HepG2 (cell line): ENCODE data around the gene TMEM108. TPM values are rescaled to one million over a fixed set of nuclear protein-coding genes. Genes with fewer than 3 reads are reported as not detected.

Experiments
- ATAC-seq: fragments of 200-7000 bp; cut with Tn5 transposase; 3 replicates; pipeline ENCODE4 v1.9.1; 2020; ENCODE audit warnings: mild to moderate bottlenecking, moderate library complexity
- BruUV-seq: library from RNA; stranded (reverse); fragments of 400-500 nt; replicated peaks from 2 replicates; lab custom pipeline; 2021; lab: Mats Ljungman, UMichigan
- CTCF ChIA-PET: fragments of 300-600 bp; formaldehyde crosslinking; extraction: SDS; loops from one replicate; lab custom pipeline; 2021; ENCODE audit warnings: low total read pairs, inconsistent platforms, low intra/inter-chr PET ratio; lab: Yijun Ruan, JAX
- POLR2A ChIA-PET: fragments of 350-600 bp; sonication (Branson Sonifier 250); formaldehyde crosslinking; loops from one replicate; lab custom pipeline; 2020; ENCODE audit warnings: antibody characterized with exemption, inconsistent platforms; lab: Yijun Ruan, JAX
- DNase-seq: peaks from one replicate; pipeline ENCODE4 v3.0.0-alpha.2; 2015; ENCODE audit warnings: low spot score
- FAIRE-seq: peaks from 3 replicates; lab custom pipeline; 2011; peaks lifted over from hg19 to GRCh38; lab: Jason Lieb, UNC
- H2AFZ ChIP-seq: one replicate; pipeline ENCODE4 v1.6.1; 2011; ENCODE audit warnings: low read length, inconsistent platforms
- H3K27ac ChIP-seq: fragments of 300-600 bp; 3 replicates; pipeline ENCODE4 v1.8.0; 2011; ENCODE audit warnings: mixed run types, mild to moderate bottlenecking, mixed read lengths, low read length, inconsistent platforms; ENCODE audit not compliant: insufficient read depth; ENCODE audit errors: extremely low read length
- H3K27me3 ChIP-seq, 2 experiments: fragments of 200-600 bp in 1 of 2; 2 replicates in 1 of 2; 3 replicates in 1 of 2; pipeline versions ENCODE4 v1.6.0 to v1.8.0; 2011; ENCODE audit warnings: low read length in 2 of 2, mild to moderate bottlenecking in 2 of 2, moderate library complexity in 2 of 2, inconsistent platforms in 1 of 2; ENCODE audit not compliant: insufficient read depth in 2 of 2, control insufficient read depth in 1 of 2
- H3K36me3 ChIP-seq, 2 experiments: fragments of 200-600 bp in 1 of 2; replicated peaks in 1 of 2; 2 replicates in 1 of 2; 3 replicates in 1 of 2; pipeline versions ENCODE4 v1.5.1 to v1.8.0; 2011; ENCODE audit warnings: low read length in 2 of 2, inconsistent platforms in 1 of 2; ENCODE audit not compliant: insufficient read depth in 2 of 2, control insufficient read depth in 1 of 2
- H3K4me1 ChIP-seq: 2 replicates; pipeline ENCODE4 v1.5.1; 2012; ENCODE audit warnings: low read length, inconsistent platforms; ENCODE audit not compliant: insufficient read depth
- H3K4me2 ChIP-seq: 2 replicates; pipeline ENCODE4 v1.6.0; 2011; ENCODE audit warnings: low read depth, low read length, inconsistent platforms
- H3K4me3 ChIP-seq, 3 experiments: fragments of 200-600 bp in 1 of 3; sonication (generic), shearing (Covaris generic) in 1 of 3; replicated peaks in 1 of 3; 2 replicates each; pipeline ENCODE4 v1.5.1; 2011 to 2016; ENCODE audit warnings: low read length in 3 of 3, inconsistent platforms in 2 of 3, low read depth in 2 of 3, mild to moderate bottlenecking in 2 of 3, control low read depth in 1 of 3, mixed read lengths in 1 of 3; ENCODE audit not compliant: insufficient read depth in 1 of 3
- H3K79me2 ChIP-seq: one replicate; pipeline ENCODE4 v1.6.1; 2011; ENCODE audit warnings: low read length, inconsistent platforms; ENCODE audit not compliant: insufficient read depth
- H3K9ac ChIP-seq: 2 replicates; pipeline ENCODE4 v1.6.0; 2011; ENCODE audit warnings: mild to moderate bottlenecking, low read depth, low read length, inconsistent platforms; ENCODE audit not compliant: insufficient read depth
- H3K9me3 ChIP-seq: 2 replicates; pipeline ENCODE4 v1.5.1; 2012; ENCODE audit warnings: mild to moderate bottlenecking, low read length
- H4K20me1 ChIP-seq: 2 replicates; pipeline ENCODE4 v1.6.0; 2011; ENCODE audit warnings: inconsistent platforms, mild to moderate bottlenecking, low read length, moderate library complexity; ENCODE audit not compliant: insufficient read depth
- DNMT1 ChIP-seq: sonication (generic); formaldehyde crosslinking; IDR thresholded peaks from 2 replicates; pipeline ENCODE4 v1.5.1; 2020; ENCODE audit warnings: mild to moderate bottlenecking, missing genetic modification reagents
- JUND ChIP-seq: sonication (generic); formaldehyde crosslinking; IDR thresholded peaks from 2 replicates; pipeline ENCODE4 v1.8.0; 2022; ENCODE audit warnings: mild to moderate bottlenecking, missing genetic modification reagents
- MEIS2 ChIP-seq: sonication (generic); formaldehyde crosslinking; IDR thresholded peaks from 2 replicates; pipeline ENCODE4 v1.9.0; 2021; ENCODE audit warnings: mild to moderate bottlenecking, missing genetic modification reagents
- PAF1 ChIP-seq: IDR thresholded peaks from 2 replicates; pipeline ENCODE4 v1.6.1; 2016; ENCODE audit warnings: missing genetic modification reagents, missing compliant biosample characterization
- POGZ ChIP-seq: sonication (generic); formaldehyde crosslinking; IDR thresholded peaks from 2 replicates; pipeline ENCODE4 v1.4.0; 2020; ENCODE audit warnings: mild to moderate bottlenecking, missing genetic modification reagents
- POLR2AphosphoS5 ChIP-seq: IDR thresholded peaks from 2 replicates; pipeline ENCODE4 v1.6.1; 2012; ENCODE audit warnings: low read depth, low read length
- SMAD1 ChIP-seq: sonication (generic); formaldehyde crosslinking; IDR thresholded peaks from 2 replicates; pipeline ENCODE4 v1.4.0; 2020; ENCODE audit warnings: missing genetic modification reagents, low read depth, mild to moderate bottlenecking, borderline replicate concordance
- TCF12 ChIP-seq, 2 experiments: fragments of 450-650 bp in 1 of 2; sonication (generic) in 1 of 2; formaldehyde crosslinking in 1 of 2; IDR thresholded peaks; 2 replicates each; pipeline versions ENCODE4 v1.6.1 to v1.8.0; 2017 to 2022; ENCODE audit warnings: antibody characterized with exemption in 1 of 2, mild to moderate bottlenecking in 1 of 2, missing genetic modification reagents in 1 of 2, moderate library complexity in 1 of 2
- ZNF256 ChIP-seq: sonication (generic); formaldehyde crosslinking; conservative IDR thresholded peaks from 2 replicates; pipeline ENCODE4 v1.4.0; 2020; ENCODE audit warnings: missing genetic modification reagents
- ZSCAN12 ChIP-seq: sonication (generic); formaldehyde crosslinking; IDR thresholded peaks from 2 replicates; pipeline ENCODE4 v1.9.0; 2021; ENCODE audit warnings: mild to moderate bottlenecking, missing genetic modification reagents
- WGBS: methylation state at CpG from one replicate; pipeline ENCODE4 v1.1.6; 2017; ENCODE audit warnings: low lambda C conversion rate; 5-methylcytosine and 5-hydroxymethylcytosine counted together
- in situ Hi-C: cut with HindIII; loops from 2 replicates; pipeline ENCODE4 v1.10.0; 2017; ENCODE audit warnings: low pct_unique_long_range_greater_than_20kb; ENCODE audit not compliant: extremely low pct_ligation_motif_present
- intact Hi-C: fragments of 100-400 bp; cut with micrococcal nuclease; formaldehyde crosslinking; loops from one replicate; pipeline ENCODE4 v1.10.0; 2022; ENCODE audit not compliant: unreplicated experiment
- polyA plus RNA-seq, 8 experiments: library from polyadenylated mRNA; depleted of rRNA in 3 of 8; stranded (reverse) in 7 of 8; unstranded in 1 of 8; fragments of >200 nt; fragmentation: Illumina TruSeq in 4 of 8; extraction: Trizol in 4 of 8; gene quantifications; 2 replicates each; pipeline versions ENCODE4 v1.2.1 to v1.2.3, GENCODE V29; 2011 to 2016; ENCODE audit warnings: low read depth in 4 of 8, missing spikeins in 1 of 8, mixed read lengths in 1 of 8; ENCODE audit not compliant: insufficient read depth in 1 of 8
- total RNA-seq, 5 experiments: library from RNA; depleted of rRNA; stranded (reverse); fragments of >200 nt; fragmentation: Illumina TruSeq; extraction: Trizol; gene quantifications; 2 replicates each; pipeline ENCODE4 v1.2.3, GENCODE V29; 2016; ENCODE audit warnings: low read depth in 1 of 5
- TF ChIP-seq, protein P1 (sequence below): sonication (generic); formaldehyde crosslinking; IDR thresholded peaks from 2 replicates; pipeline ENCODE4 v1.8.1; 2023; ENCODE audit warnings: mild to moderate bottlenecking, inconsistent platforms, moderate library complexity, missing genetic modification reagents, borderline replicate concordance
- TF ChIP-seq, protein P2 (sequence below): sonication (generic); formaldehyde crosslinking; IDR thresholded peaks from 2 replicates; pipeline ENCODE4 v1.4.0; 2020; ENCODE audit warnings: missing genetic modification reagents
- TF ChIP-seq, protein P3 (sequence below): sonication (generic); formaldehyde crosslinking; IDR thresholded peaks from 2 replicates; pipeline ENCODE4 v1.5.0; 2020; ENCODE audit warnings: mild to moderate bottlenecking, missing genetic modification reagents, borderline replicate concordance

Gene TMEM108
- total and polyA plus RNA-seq, 2 of the 13 experiments (the other 11 are each of a cell fraction or from before 2014, with no cell fraction given) = not detected

DNA sequence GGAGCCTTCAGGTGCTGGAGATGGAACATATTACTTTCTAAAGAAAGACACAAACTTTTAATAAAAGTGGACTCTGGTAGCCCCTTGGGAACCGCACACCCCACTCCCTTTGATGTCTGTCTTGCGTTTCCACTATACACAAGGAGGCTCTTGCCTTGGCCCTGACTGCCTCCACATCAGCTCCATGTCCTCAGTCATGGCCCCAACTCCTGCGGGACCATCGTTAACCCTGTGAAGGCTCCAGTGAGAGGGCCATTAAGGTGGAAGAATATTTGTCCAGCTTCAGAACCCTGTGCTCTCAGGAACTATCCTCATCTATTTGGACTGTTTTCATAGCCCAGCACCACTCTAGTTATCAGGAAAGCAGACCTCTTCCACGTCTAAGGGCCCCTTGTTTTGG lies 345.6 kb downstream of the TMEM108 start:
- BruUV-seq = no TSS peak
- Histone ChIP-seq H3K4me3 (no peak overlapping the region), H3K4me2 (no peak overlapping the region), H2AFZ (no peak overlapping the region), H3K79me2 (no peaks in the 10 kb centered on the region), H3K27ac (no peak overlapping the region), H3K9ac (no peak overlapping the region)
- whole genome bisulfite sequencing = 22% methylated on average over 5 of the region's 5 CpGs
- CTCF ChIA-PET = interaction anchor here (1.8 to 1.9 kb wide), 2 partner anchors 342 to 653 kb away, joined by 12 to 17 read pairs; no protein-coding TSS in a partner anchor
- no peak for ATAC-seq
- intact Hi-C loops = loop anchor here (1.0 to 5.0 kb wide), 4 partner anchors 216 to 652 kb away; no protein-coding TSS in a partner anchor
- TF ChIP-seq ZSCAN12 (CRISPR knock-in tag) (no peak), ZNF256 (CRISPR knock-in tag) (no peak), DNMT1 (no peak), SMAD1 (no peak), PAF1 (CRISPR knock-in tag) (no peak), TCF12 (IDR thresholded peaks at IDR 0.05) (no peak), TCF12 (CRISPR knock-in tag; IDR thresholded peaks at IDR 0.05) (no peak), POGZ (CRISPR knock-in tag) (no peak), POLR2AphosphoS5 (no peak), MEIS2 (CRISPR knock-in tag) (no peak), JUND (CRISPR knock-in tag) (no peak)
- TF ChIP-seq, protein P1, sequence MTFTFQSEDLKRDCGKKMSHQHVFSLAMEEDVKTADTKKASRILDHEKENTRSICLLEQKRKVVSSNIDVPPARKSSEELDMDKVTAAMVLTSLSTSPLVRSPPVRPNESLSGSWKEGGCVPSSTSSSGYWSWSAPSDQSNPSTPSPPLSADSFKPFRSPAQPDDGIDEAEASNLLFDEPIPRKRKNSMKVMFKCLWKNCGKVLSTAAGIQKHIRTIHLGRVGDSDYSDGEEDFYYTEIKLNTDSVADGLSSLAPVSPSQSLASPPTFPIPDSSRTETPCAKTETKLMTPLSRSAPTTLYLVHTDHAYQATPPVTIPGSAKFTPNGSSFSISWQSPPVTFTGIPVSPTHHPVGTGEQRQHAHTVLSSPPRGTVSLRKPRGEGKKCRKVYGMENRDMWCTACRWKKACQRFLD = no peak
- TF ChIP-seq, protein P2, sequence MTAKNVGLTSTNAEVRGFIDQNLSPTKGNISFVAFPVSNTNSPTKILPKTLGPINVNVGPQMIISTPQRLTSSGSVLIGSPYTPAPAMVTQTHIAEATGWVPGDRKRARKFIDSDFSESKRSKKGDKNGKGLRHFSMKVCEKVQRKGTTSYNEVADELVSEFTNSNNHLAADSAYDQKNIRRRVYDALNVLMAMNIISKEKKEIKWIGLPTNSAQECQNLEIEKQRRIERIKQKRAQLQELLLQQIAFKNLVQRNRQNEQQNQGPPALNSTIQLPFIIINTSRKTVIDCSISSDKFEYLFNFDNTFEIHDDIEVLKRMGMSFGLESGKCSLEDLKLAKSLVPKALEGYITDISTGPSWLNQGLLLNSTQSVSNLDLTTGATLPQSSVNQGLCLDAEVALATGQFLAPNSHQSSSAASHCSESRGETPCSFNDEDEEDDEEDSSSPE = no peak
- TF ChIP-seq, protein P3, sequence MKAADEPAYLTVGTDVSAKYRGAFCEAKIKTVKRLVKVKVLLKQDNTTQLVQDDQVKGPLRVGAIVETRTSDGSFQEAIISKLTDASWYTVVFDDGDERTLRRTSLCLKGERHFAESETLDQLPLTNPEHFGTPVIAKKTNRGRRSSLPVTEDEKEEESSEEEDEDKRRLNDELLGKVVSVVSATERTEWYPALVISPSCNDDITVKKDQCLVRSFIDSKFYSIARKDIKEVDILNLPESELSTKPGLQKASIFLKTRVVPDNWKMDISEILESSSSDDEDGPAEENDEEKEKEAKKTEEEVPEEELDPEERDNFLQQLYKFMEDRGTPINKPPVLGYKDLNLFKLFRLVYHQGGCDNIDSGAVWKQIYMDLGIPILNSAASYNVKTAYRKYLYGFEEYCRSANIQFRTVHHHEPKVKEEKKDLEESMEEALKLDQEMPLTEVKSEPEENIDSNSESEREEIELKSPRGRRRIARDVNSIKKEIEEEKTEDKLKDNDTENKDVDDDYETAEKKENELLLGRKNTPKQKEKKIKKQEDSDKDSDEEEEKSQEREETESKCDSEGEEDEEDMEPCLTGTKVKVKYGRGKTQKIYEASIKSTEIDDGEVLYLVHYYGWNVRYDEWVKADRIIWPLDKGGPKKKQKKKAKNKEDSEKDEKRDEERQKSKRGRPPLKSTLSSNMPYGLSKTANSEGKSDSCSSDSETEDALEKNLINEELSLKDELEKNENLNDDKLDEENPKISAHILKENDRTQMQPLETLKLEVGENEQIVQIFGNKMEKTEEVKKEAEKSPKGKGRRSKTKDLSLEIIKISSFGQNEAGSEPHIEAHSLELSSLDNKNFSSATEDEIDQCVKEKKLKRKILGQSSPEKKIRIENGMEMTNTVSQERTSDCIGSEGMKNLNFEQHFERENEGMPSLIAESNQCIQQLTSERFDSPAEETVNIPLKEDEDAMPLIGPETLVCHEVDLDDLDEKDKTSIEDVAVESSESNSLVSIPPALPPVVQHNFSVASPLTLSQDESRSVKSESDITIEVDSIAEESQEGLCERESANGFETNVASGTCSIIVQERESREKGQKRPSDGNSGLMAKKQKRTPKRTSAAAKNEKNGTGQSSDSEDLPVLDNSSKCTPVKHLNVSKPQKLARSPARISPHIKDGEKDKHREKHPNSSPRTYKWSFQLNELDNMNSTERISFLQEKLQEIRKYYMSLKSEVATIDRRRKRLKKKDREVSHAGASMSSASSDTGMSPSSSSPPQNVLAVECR (CRISPR knock-in tag) = no peak
- TF ChIP-seq, all 625 proteins: peak for 0
- Histone ChIP-seq H3K4me1 (peaks cover 13% of the 10 kb centered on the region), H3K27me3 (peaks cover 0 to 7% of the 10 kb centered on the region in 2 experiments; a peak in 1 of 5 replicates), H3K36me3 (no peaks in the 10 kb centered on the region), H4K20me1 (no peaks in the 10 kb centered on the region), H3K9me3 (no peaks in the 10 kb centered on the region)
- no peak for FAIRE-seq
- no peak for DNase-seq
- POLR2A ChIA-PET = no interaction called here
- in situ Hi-C loops = loop anchor here (5.0 to 25.0 kb wide), 2 partner anchors 341 to 846 kb away; no protein-coding TSS in a partner anchor
